NCI-H146 treated with DMSO at 0.1 percent for 48 hours (cell line): Measurements from ENCODE around the gene CREBRF.
A peak's percentile ranks its signal among the peaks of the same experiment; 100 is the strongest.
"Not testable (repeated sequence)": the region's sequence is repeated elsewhere in the genome, so short reads cannot be mapped to it uniquely, and the experiment has no call there.

Experiments used
- DNase-seq: peaks from one replicate; lab custom pipeline; 2025; ENCODE audit not compliant: unreplicated experiment; lab: John Stamatoyannopoulos, UW

The CREBRF gene

DNA sequence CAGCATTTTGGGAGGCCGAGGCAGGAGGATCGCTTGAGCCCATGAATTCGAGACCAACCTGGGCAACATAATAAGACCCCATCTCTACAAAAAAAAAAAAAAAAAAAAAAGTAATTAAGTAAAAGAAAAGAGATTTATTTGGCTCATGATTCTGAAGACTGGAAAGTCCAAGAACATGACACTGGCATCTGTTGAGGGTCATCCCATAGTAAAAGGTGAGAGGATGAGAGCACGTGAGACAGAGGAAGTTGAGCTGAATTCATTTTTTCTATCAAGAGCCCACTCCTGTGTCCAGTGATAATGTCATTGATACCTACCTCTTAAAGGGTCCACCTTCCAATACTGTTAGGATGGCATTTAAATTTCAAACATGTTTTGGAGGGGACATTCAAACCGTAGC is 19.8 kb downstream of the CREBRF start:
- DNase-seq, result no peak

DNA sequence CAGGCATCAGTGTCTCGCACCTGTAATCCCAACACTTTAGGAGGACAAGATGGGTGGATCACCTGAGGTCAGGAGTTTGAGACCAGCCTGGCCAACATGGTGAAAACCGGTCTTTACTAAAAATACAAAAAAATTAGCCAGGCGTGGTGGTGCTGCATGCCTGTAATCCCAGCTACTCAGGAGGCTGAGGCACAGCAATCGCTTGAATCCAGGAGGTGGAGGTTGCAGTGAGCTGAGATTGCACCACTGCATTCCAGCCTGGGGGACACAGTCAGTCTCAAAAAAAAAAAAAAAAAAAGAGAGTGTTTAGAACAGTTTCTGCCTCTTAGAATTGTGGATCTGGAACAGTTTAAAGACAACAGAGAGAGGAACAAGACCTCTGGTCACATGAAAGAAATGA is 20.3 kb downstream of the CREBRF start:
- DNase-seq, result not testable (repeated sequence)

DNA sequence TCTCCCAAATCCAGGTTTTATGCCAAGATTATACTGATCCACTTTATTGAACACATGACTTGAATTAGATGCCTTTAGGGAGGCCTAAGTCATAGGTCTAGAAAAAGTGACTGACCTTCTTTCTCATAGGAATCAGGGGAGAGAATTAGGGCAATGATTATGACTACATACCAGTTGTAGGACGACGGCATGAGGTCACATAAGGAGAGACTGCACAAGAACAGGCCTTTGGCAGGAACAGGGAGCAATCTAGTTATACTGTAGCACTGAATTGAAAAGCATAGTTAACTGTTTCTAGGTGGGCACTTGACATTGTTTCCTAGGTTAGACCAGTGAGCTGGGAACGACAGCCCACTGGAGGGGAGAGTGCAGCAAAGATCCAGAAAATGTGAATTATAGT is 22.7 kb downstream of the CREBRF start:
- no peak for DNase-seq

DNA sequence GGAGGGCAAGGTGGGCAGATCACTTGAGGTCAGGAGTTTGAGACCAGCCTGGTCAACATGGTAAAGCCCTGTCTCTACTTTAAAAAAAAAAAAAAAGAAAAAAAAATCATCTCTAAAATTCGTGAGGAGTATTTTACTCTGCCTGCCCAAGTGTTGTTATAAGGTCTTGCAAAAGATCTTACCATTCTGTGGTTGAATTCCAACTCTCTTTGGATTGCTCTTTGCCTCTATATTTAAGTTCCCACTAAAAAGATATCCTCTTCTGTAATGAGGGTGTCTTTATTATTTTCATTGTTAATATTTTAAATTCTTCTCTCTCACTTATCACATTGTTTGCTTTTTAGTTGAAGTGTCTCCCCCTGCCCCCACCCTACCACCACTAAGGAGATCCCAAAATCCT is 33.4 kb downstream of the CREBRF start:
- no peak for DNase-seq

DNA sequence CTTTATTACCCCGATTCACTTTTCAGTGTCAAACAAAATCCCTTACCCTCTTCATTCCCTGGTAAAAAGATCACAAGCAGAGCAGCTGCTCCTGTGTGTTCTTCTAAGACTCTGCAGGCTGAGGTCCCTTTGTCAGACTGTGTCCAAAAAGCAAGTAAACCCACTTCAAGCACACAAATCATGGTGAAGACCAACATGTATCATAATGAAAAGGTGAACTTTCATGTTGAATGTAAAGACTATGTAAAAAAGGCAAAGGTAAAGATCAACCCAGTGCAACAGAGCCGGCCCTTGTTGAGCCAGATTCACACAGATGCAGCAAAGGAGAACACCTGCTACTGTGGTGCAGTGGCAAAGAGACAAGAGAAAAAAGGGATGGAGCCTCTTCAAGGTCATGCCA is 34.5 kb downstream of the CREBRF start:
- DNase-seq, result no peak

DNA sequence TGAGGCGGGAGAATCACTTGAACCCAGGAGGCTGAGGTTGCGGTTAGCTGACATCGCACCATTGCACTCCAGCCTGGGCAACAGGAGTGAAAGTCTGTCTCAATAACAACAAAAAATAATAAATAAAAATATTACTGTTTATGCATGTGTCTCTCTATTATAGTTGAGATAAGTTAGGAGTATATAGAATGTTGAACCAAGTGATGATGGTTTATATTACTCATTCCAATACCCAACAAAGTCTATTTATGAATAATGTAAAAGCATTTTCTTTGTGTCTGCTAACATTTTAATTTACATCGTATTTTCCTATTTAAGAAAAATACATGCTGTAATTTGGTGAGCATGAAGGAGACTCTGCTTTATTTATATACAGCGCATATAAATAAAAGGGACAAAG is 35.8 kb downstream of the CREBRF start:
- no peak for DNase-seq

DNA sequence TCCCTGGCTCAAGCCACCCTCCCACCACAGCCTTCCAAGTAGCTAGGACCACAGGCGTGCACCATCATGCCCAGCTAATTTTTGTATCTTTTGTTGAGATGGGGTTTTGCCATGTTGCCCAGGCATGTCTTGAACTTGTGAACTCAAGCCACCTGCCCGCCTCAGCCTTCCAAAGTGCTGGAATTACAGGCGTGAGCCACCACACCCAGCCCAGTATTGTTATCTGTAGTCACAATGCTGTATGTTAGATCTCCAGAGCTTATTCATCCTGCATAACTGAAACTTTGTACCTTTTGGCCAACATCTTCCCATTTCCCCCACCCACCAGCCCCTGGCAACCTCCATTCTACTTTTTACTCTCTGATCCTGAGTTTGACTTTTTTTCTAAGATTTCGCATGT is 37.5 kb downstream of the CREBRF start:
- no peak for DNase-seq

DNA sequence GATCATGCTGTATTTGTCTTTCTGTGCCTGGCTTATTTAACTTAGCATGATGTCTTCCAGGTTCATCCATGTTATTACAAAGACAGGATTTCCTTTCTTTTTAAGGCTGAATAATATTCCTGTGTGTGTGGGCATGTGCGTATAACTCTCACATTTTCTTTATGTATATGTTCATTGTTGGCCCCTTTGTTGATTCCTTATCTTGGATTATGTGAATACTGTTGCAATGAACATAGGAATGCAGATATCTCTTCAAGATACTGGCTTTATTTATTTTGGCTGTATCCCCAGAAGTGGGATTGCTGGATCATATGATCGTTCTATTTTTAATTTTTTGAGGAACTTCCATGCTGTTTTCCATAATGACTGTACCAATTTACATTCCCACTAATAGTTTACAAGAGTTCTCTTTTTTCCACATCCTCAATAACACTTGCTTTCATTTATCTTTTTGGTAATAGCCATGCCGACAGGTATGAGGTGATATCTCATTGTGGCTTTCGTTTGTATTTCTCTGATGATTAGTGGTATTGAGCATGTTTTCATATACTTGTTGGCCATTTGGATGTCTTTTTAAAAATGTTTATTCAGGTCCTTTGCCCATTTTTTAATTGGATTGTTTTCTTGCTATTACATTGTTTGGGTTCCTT is 38.0 kb downstream of the CREBRF start:
- no peak for DNase-seq

DNA sequence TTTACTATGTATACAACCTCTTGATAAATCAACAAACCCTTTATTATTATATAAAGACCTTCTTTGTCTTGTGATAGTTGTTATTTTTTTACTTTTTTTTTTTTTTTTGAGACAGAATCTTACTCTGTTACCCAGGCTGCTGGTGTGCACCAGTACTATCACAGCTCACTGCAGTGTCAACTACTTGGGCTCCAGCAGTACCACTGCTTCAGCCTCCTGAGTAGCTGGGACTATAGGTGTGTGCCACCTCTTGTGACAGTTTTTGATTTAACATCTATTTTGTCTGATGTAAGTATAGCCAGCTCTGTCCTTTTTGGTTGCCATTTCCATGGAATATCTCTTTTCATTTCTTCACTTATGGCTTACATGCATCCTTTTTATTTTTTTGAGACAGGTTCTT is 42.6 kb downstream of the CREBRF start:
- DNase-seq, result no peak

DNA sequence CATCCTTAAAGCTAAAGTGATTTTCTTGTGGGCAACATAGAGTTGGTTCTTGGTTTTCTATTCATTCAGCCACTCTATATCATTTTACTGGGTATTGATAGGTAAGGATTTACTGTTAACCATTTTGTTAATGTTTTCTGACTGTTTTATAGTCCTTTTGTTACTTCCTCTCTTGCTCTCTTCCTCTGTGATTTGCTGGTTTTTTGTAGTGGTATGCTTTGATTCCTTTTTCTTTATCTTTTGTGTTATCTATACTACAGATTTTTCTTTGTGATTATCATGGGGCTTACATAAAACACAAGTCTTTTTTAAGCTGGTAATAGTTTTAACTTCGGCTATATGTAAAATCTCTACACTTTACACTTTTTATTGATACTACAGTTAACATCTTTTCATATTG is 43.3 kb downstream of the CREBRF start:
- no peak for DNase-seq

DNA sequence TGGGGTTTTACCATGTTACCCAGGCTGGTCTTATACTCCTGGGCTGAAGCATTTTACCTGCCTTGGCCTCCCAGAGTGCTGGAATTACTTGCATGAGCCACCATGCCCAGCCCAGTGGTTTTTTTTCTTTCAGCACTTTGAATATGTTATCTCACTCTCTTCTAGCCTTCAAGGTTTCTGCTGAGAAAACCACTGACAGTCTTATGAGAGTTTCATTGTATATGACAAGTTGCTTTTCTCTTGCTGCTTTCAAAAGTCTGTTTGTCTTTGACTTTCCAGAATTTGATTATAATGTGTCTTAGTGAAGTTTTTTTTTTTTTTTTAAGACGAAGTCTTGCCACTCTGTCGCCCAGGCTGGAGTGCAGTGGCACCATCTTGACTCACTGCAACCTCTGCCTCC is 45.1 kb downstream of the CREBRF start:
- DNase-seq, result no peak

DNA sequence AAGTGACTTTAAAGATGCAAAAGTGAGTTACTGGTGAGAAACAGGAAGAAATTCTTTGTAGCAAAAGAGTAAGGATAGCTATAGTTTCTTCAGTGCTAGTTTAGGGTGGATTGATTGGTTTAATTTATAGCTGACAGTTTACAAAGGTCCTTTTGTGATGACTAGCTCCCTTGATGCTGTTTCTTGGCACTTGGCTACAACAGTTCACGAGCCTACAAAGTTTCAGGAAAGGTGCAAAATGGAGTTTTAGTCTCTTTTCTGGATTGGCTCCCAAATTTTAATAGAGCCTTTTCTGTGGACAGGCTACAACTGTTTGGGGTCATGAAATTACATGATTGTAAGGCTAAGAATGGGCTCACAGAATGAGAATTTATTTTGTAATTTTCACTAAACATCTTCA is 47.3 kb downstream of the CREBRF start:
- no peak for DNase-seq

DNA sequence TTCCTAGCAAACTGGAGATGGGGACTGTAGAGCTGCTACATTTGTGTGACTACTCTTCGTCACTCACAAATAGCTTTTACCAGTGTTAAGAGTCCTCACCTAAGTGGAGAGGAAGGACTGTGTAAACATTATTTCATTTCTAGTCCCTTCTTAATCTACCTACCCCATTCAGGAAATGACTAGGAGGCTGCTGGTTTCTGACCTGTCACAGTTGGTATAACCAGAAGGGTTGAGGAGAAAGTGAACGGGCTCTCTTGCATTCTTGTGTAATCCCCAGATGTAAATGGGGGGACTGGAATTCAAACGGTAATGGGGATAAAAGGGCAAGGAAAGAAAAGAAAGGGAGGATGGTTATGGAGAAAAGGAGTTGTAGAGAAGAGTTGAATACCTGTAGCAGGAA is 52.8 kb downstream of the CREBRF start:
- DNase-seq, result no peak

DNA sequence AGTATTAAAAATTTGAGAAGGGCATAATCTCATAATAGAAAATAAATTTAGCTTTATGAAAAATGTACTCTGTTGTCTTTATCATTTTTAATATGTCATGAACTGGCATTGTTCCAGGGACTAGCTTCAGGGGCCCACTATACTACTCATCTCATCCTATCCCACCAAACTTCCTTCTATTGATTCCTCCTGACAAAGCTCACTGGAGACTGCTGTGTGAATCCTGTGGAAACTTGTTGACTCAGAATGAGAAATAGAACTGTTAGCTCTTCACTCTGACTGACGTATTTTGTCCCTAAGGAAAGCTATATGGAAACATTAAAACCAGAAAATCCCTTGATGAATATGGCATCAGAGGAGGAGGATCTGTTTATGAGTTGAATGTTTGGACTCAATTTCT is 58.4 kb downstream of the CREBRF start:
- no peak for DNase-seq

DNA sequence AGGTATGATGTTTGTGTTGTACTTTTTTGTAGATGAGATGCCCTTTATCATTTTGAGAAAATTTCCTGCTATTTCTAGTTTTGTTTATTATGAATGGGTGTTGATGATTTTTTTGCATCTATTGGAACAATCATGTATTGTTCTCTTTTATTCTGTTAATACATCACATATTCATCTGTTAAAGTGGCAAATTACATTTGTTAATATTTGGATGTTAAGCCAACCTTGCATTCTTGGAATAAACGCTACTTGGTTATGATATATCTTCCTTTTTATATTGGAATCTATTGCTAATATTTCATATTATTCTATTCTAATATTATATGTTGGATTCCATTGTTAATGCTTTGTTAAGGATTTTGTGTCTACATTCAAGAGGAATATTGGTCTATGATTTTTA is 63.6 kb downstream of the CREBRF start:
- DNase-seq, result no peak

DNA sequence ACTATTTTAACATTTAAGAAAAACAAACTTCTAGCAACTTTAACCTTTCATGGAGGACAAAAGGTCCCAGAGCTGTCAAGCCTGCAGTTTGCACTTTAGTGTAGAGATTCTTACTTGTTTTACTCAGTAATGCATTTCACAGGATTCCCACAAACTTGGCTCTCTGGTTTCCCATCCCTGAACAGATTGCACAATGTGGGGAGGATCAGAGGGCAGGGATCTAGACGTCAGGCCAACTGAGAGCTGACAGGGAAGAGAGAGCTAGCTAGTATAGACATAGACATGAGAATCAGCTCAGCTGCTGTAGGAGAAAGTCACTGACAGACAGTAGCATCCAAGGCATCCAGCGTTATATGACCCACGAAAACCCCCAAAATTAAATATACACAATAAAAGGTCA is 67.3 kb downstream of the CREBRF start:
- DNase-seq, result no peak

DNA sequence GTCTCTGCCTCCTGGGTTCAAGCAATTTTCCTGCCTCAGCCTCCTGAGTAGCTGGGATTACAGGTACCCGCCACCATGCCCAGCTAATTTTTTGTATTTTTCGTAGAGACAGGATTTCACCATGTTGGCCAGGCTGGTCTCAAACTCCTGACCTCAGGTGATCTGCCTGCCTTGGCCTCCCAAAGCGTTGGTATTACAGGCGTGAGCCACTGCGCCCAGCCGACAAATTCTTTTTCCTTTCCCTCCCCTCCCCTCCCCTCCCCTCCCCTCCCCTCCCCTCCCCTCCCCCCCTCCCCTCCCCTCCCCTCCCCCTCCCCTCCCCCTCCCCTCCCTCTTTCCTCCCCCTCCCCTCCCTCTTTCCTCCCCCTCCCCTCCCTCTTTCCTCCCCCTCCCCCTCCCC is 76.0 kb downstream of the CREBRF start:
- not testable (repeated sequence) for DNase-seq

DNA sequence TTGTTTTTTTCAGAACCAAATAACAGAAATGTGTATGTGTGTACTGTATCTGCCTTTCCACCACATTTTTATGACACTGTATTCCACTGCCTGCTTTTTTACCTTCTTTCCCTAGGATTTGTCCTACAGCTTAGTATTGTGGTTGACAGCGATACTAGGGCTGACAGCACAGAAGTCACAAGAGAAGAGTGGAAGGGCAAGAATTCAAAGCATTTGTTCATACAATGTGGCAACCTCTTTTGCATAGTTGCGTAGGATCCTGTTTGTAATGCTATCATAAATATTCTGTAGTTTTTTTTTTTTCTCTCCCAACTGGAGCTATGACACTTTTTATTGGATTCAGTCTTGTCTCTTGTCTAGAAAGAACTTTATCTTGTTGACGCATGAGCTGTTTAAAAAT is 82.6 kb downstream of the CREBRF start:
- no peak for DNase-seq

DNA sequence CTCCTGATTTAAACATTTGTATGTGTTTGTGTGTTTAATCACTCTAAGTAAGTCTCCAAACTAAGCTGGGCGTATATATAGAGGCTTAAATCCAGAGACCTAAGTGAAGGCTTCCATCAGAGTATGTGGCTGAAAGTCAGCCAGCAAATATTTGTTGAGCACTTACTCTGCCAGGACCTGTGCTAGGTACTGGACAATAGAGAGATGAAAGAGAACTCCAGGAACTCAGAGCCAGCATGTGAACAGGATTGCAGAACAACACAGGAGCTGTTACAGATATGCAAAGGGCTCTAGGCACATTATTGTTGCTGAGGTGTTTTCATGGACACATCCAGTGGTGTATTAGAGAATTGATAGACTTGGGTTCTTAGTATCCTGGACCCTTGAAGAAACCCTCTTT is 83.5 kb downstream of the CREBRF start:
- DNase-seq, result no peak

DNA sequence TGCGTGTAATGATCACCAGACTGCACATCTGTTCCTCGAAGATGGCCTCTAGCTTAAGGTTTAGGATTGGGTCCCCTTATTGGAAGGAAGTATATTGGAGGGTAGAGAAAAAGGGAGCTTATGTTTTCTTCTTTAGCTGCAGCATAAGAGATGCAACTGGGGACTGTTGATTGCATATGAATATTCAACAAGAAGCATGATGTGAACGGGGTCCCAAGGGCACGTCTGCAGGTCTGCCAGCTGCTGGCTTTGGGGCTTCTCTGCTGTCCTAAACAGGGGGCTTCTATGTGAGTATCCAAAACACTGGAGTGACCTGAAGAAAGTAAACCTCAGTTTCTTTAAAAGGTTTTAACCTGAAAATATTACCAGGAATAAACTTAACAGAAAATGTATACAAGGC is 84.6 kb downstream of the CREBRF start:
- no peak for DNase-seq

DNA sequence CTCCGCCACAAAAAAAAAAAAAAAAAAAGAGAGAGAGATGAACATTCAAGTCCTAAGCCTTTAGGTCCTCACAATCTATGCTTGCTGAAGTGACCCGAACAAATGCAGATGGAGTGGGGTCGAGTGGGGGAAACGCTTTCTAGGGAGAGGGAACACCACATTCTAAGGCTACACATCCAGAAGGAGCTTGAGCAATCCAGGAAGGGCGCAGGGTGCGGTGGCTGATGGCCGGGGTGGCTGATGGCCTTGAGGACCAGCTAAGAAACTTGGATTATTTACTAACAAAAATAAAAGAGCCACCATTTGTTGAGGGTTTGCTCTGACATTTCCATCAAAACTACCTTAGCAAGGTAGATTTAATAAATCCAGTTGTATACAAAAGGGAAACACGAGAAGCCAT is 87.4 kb downstream of the CREBRF start:
- DNase-seq, result no peak

DNA sequence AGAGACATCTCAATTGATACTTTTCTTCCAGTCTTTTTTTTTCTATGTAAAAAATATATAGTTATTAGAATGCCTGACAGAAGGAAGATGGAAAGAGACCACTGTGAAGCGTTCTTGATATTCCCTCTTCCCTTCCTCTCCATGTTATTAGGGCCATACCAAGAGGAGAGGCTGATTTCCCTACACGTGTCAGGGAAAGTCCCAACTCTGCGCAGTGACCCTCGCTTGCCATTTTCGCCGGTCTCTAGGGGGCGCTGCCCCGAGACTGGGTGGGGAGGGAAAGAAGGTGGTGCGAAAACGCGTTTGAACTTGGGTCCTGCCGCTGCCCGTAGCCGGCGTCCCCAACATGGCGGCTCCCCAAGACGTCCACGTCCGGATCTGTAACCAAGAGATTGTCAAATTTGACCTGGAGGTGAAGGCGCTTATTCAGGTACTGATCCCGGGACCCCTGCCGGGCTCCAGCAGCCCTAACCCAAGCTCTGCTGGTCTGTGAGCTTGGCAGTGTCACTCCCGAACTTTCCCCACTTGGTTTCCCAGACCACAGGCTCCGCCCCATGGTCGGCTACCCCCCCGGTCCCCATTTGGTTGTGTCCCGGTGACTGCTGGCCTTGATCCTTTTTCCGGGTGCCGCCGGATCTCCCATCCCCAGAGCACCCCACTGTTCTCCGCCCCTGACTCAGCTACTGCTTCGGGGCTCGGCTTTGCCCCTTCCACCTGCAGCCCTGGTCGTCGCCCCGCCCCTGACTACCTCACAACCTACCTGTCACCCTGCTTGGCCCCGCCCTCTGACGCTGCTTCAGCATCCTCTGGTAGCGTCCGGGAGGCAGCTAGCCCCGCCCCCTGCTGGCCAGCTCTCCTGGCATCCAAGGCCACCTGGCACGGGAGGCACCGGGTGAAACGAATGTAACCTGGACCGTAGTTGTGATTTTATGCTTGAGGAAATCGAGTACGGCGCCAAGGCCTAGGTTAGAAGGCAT is 88.3 kb downstream of the CREBRF start, which contains the start of gene BNIP1:
Gene BNIP1, plus strand, starts transcription at position 332 of the 977 bp plus-strand sequence. Its CDS starts 15 bp downstream, at position 347.
- peak; percentile 71 for DNase-seq
